Body of pancreas (tissue), 4 donors: ENCODE data around the gene ACYP2. TPM values are rescaled to one million over a fixed set of nuclear protein-coding genes. Genes with fewer than 3 reads are reported as not detected.

ENCODE experiments used
- ATAC-seq: fragments of 150-250 bp; one replicate; pipeline ENCODE4 v1.9.1; 2016
- DNase-seq, 4 donors: peaks; one replicate each; pipeline ENCODE4 v3.0.0-alpha.2; 2019
- H3K27ac ChIP-seq, 4 donors: fragments of 200-600 bp; sonication (generic); 1 replicate in 3 of 4; 2 replicates in 1 of 4; pipeline versions ENCODE4 v1.5.1 to v1.6.1; 2016 to 2019; ENCODE audit warnings: mild to moderate bottlenecking in 1 of 4, mixed read lengths in 1 of 4, moderate library complexity in 1 of 4
- H3K27me3 ChIP-seq, 2 donors: fragments of 200-600 bp; sonication (generic); one replicate each; pipeline ENCODE4 v1.6.0; 2016; ENCODE audit warnings: mild to moderate bottlenecking in 1 of 2
- H3K36me3 ChIP-seq, 2 donors: fragments of 200-600 bp; sonication (generic); replicated peaks in 1 of 2; 2 replicates each; pipeline ENCODE4 v1.5.1; 2016; ENCODE audit warnings: low read depth in 2 of 2; ENCODE audit not compliant: insufficient read depth in 1 of 2
- H3K4me1 ChIP-seq: fragments of 200-600 bp; sonication (generic); one replicate; pipeline ENCODE4 v1.6.0; 2016
- H3K4me3 ChIP-seq, 2 donors: fragments of 200-600 bp; sonication (generic); 1 replicate in 1 of 2; 2 replicates in 1 of 2; pipeline ENCODE4 v1.5.1; 2016 to 2019
- H3K9me3 ChIP-seq, 3 donors: fragments of 200-600 bp; sonication (generic); 1 replicate in 2 of 3; 2 replicates in 1 of 3; pipeline ENCODE4 v1.5.1; 2016
- POLR2A ChIP-seq, 3 donors: fragments of 450-650 bp; IDR thresholded peaks; one replicate each; pipeline ENCODE4 v1.6.1; 2016; ENCODE audit warnings: antibody characterized with exemption in 3 of 3, mild to moderate bottlenecking in 2 of 3
- WGBS, 2 donors: methylation state at CpG; one replicate each; pipeline ENCODE4 v1.1.5; 2017; 5-methylcytosine and 5-hydroxymethylcytosine counted together
- intact Hi-C: fragments of 100-400 bp; cut with DNase I; formaldehyde crosslinking; loops from one replicate; pipeline ENCODE4 v1.15.1; 2023
- total RNA-seq, 2 donors: library from RNA; depleted of rRNA; stranded (reverse); fragments of >200 nt; gene quantifications; one replicate each; pipeline ENCODE4 v1.1.0, GENCODE V29; 2016
- TF ChIP-seq, protein P1 (sequence below), 7 experiments: fragments of 450-650 bp in 4 of 7; fragments of 200-600 bp in 3 of 7; sonication (generic) in 3 of 7; IDR thresholded peaks; one replicate each; pipeline ENCODE4 v1.5.1; 2016 to 2019; ENCODE audit warnings: antibody characterized with exemption in 7 of 7

Gene ACYP2
- total RNA-seq, 2 donors from 2014 or later, result 2.6 to 11.2 TPM

DNA sequence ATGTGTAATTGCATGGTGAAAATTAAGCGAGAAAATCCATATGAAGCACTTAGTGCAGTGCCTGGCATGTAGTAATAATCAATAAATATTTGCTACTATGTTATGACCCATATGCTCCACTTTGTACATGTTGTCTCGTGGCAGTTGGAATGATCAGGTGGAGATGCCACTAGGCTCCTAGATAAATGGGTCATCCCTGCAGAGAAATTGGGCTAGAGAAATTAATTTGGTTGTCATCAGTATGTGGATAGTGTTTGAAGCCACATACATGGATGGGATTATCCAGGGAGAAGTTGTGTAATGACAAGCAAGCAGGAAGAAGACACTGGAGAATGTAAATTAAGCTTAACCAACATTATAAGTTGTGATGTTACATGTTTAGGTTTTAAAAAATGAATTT lies 33.0 kb downstream of the ACYP2 start:
- Histone ChIP-seq H3K9me3 (no peaks in the 10 kb centered on the region), H3K36me3 (no peaks in the 10 kb centered on the region), H3K27ac (no peak overlapping the region), H3K4me3 (no peak overlapping the region), H3K4me1 (no peaks in the 10 kb centered on the region), H3K27me3 (no peaks in the 10 kb centered on the region)
- DNase-seq (no peak), ATAC-seq (no peak)
- TF ChIP-seq, protein P1, sequence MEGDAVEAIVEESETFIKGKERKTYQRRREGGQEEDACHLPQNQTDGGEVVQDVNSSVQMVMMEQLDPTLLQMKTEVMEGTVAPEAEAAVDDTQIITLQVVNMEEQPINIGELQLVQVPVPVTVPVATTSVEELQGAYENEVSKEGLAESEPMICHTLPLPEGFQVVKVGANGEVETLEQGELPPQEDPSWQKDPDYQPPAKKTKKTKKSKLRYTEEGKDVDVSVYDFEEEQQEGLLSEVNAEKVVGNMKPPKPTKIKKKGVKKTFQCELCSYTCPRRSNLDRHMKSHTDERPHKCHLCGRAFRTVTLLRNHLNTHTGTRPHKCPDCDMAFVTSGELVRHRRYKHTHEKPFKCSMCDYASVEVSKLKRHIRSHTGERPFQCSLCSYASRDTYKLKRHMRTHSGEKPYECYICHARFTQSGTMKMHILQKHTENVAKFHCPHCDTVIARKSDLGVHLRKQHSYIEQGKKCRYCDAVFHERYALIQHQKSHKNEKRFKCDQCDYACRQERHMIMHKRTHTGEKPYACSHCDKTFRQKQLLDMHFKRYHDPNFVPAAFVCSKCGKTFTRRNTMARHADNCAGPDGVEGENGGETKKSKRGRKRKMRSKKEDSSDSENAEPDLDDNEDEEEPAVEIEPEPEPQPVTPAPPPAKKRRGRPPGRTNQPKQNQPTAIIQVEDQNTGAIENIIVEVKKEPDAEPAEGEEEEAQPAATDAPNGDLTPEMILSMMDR (IDR thresholded peaks at IDR 0.05), result no peak
- TF ChIP-seq POLR2A (IDR thresholded peaks at IDR 0.05), result no peak
- intact Hi-C loops, result no loop called here
- 89 to 90% methylated on average over 2 of the region's 2 CpGs for WGBS, 2 donors

DNA sequence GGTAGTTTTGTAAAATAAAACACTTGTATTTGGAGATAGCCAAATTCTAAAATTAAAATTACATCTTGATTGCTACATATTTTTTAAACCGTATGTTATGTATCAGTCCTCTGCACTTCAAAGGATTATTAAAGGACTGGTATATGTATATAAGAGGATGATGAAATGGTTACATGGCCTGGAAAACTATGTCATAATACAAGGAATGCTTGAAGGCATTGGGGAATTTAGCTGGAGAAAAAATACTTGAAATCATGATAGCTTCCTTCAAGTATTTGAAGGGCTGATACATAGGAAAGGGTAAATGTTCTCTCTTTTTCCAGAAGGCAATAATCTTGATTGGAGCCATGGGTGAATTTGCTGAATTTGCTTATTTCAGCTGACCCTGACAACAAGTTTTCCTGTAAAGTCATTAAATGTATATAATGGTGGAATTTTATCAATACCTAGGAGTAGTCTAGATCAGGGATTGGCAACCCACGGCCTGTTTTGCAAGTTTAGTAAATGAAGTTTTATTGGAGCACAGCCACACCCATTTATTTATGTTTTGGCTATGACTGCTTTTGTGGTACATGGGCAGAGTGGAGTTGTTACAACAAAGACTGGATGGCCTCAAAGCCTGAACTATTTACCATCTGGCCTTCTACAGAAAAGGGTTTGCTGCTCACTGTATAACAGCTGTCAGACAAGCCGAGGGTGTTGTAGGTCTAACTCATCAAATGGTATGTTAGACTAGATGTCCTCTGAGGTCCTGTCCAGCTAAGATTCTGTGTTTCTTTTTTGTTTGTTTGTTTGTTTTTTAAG lies 34.4 kb downstream of the ACYP2 start:
- H3K36me3 ChIP-seq, result no peaks in the 10 kb centered on the region
- no peaks in the 10 kb centered on the region for H3K4me1 ChIP-seq
- no peak overlapping the region for H3K27ac ChIP-seq
- H3K4me3 ChIP-seq, result no peak overlapping the region
- H3K9me3 ChIP-seq, result no peaks in the 10 kb centered on the region
- no peaks in the 10 kb centered on the region for H3K27me3 ChIP-seq
- DNase-seq (no peak), ATAC-seq (no peak)
- TF ChIP-seq POLR2A (IDR thresholded peaks at IDR 0.05), result no peak
- TF ChIP-seq, protein P1 (IDR thresholded peaks at IDR 0.05), result no peak
- 88 to 92% methylated on average over 3 of the region's 3 CpGs for WGBS, 2 donors
- intact Hi-C loops, result no loop called here

DNA sequence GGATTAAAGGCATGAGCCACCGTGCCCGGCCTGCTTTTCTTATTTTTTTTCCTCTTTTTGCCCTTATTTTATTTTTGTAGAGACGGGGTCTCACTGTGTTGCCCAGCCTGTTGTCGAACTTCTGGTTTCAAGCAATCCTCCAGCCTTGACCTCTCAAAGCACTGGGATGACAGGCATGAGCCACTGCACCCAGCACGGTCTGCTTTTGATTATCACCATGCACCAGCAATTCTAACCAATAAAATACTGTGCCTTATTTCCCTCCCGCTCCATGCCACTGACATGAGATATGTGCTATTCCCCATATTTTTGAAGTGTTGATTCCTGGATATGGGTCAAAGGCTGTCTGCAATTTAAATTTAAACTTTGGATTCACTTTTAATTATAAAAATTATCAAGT lies 42.9 kb downstream of the ACYP2 start:
- no peak for TF ChIP-seq POLR2A (IDR thresholded peaks at IDR 0.05)
- TF ChIP-seq, protein P1 (IDR thresholded peaks at IDR 0.05), result no peak
- no peak for DNase-seq
- Histone ChIP-seq H3K36me3 (no peaks in the 10 kb centered on the region), H3K4me1 (no peaks in the 10 kb centered on the region), H3K27ac (no peak overlapping the region), H3K4me3 (no peak overlapping the region), H3K9me3 (no peaks in the 10 kb centered on the region), H3K27me3 (no peaks in the 10 kb centered on the region)
- 94 to 95% methylated on average over 6 of the region's 6 CpGs for WGBS, 2 donors
- ATAC-seq, result no peak
- intact Hi-C loops, result no loop called here

DNA sequence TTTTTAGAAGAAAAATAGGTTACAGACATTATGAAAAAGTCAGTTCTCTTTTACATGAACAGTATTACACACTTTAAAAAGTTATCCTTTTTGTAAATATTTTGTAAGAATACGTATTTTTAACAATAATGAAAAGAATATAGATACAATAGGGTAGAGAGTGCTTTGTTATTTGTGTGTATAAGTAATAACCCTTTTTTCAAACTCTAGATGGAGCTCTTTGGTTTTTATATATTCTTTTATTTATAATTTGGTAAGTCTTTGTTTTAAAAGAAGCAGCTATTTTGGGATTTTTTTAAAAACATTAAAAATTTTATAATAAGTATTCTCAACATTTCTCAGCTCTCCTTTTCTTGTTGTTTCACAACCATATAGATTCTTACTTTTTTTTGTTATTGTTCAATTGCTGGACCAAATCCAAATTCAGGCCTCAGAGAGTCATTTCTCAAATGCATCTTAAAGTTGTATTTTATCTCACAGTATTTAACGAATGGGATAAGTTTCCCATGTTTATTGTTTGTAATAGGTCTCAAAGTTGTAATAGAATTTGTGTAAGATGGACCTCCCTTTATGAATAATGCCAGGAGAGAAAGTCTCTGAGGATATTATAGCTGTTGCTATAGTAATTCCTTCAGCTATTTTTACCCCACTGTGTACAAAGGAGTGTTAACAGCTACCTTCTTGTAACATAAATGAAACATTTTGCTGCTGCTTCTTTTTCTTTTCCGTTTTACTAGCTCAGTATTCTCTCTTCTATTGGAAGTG lies 46.4 kb downstream of the ACYP2 start:
- DNase-seq (no peak), ATAC-seq (no peak)
- Histone ChIP-seq H3K4me3 (no peak overlapping the region), H3K27ac (no peak overlapping the region), H3K36me3 (no peaks in the 10 kb centered on the region), H3K4me1 (no peaks in the 10 kb centered on the region), H3K27me3 (no peaks in the 10 kb centered on the region), H3K9me3 (no peaks in the 10 kb centered on the region)
- 63 to 67% methylated on average over 3 of the region's 3 CpGs for WGBS, 2 donors
- TF ChIP-seq POLR2A (IDR thresholded peaks at IDR 0.05), result no peak
- TF ChIP-seq, protein P1 (IDR thresholded peaks at IDR 0.05), result no peak
- intact Hi-C loops, result no loop called here
